ENCODE measurements around the gene RNF2. TPM values are rescaled to one million over a fixed set of nuclear protein-coding genes. Genes with fewer than 3 reads are reported as not detected.
A peak's percentile ranks its signal among the peaks of the same experiment; 100 is the strongest.
"Not testable (repeated sequence)": the region's sequence is repeated elsewhere in the genome, so short reads cannot be mapped to it uniquely, and the experiment has no call there.

RNF2 gene
- 10 to 100 TPM; 31.5 to 49.7 (median 44.3) TPM for polyA plus RNA-seq (ENCODE audit: insufficient read depth in 1 of 5, insufficient read length in 5 of 5, low replicate concordance in 1 of 5)
- long read RNA-seq, donor 1, transcript RNF2-202 (7 exons, 3,606 nt): major isoform, 12 of 25 reads
- long read RNA-seq, donor 1, partial matches to known transcripts: 12 of 25 reads
- long read RNA-seq, donor 1, other reads (novel, unspliced or antisense): 0 of 25 reads
- long read RNA-seq, donor 2, transcript RNF2-202 (7 exons, 3,606 nt): major isoform, 8 of 8 reads
- long read RNA-seq, donor 2, partial matches to known transcripts: 0 of 8 reads
- long read RNA-seq, donor 2, other reads (novel, unspliced or antisense): 0 of 8 reads
- long read RNA-seq, donor 3, transcript RNF2-202 (7 exons, 3,606 nt): major isoform, 5 of 20 reads
- long read RNA-seq, donor 3, partial matches to known transcripts: 15 of 20 reads
- long read RNA-seq, donor 3, other reads (novel, unspliced or antisense): 0 of 20 reads
- long read RNA-seq, donor 4, transcript RNF2-202 (7 exons, 3,606 nt): major isoform, 9 of 28 reads
- long read RNA-seq, donor 4, partial matches to known transcripts: 19 of 28 reads
- long read RNA-seq, donor 4, other reads (novel, unspliced or antisense): 0 of 28 reads
- long read RNA-seq, donor 5, transcript RNF2-202 (7 exons, 3,606 nt): major isoform, 6 of 6 reads
- long read RNA-seq, donor 5, partial matches to known transcripts: 0 of 6 reads
- long read RNA-seq, donor 5, other reads (novel, unspliced or antisense): 0 of 6 reads
- long read RNA-seq, donor 6, transcript RNF2-202 (7 exons, 3,606 nt): major isoform, 13 of 13 reads
- long read RNA-seq, donor 6, partial matches to known transcripts: 0 of 13 reads
- long read RNA-seq, donor 6, other reads (novel, unspliced or antisense): 0 of 13 reads
- long read RNA-seq, donor 7, transcript RNF2-202 (7 exons, 3,606 nt): major isoform, 10 of 10 reads
- long read RNA-seq, donor 7, partial matches to known transcripts: 0 of 10 reads
- long read RNA-seq, donor 7, other reads (novel, unspliced or antisense): 0 of 10 reads
- long read RNA-seq, donor 8, transcript RNF2-202 (7 exons, 3,606 nt): major isoform, 5 of 5 reads
- long read RNA-seq, donor 8, partial matches to known transcripts: 0 of 5 reads
- long read RNA-seq, donor 8, other reads (novel, unspliced or antisense): 0 of 5 reads

DNA sequence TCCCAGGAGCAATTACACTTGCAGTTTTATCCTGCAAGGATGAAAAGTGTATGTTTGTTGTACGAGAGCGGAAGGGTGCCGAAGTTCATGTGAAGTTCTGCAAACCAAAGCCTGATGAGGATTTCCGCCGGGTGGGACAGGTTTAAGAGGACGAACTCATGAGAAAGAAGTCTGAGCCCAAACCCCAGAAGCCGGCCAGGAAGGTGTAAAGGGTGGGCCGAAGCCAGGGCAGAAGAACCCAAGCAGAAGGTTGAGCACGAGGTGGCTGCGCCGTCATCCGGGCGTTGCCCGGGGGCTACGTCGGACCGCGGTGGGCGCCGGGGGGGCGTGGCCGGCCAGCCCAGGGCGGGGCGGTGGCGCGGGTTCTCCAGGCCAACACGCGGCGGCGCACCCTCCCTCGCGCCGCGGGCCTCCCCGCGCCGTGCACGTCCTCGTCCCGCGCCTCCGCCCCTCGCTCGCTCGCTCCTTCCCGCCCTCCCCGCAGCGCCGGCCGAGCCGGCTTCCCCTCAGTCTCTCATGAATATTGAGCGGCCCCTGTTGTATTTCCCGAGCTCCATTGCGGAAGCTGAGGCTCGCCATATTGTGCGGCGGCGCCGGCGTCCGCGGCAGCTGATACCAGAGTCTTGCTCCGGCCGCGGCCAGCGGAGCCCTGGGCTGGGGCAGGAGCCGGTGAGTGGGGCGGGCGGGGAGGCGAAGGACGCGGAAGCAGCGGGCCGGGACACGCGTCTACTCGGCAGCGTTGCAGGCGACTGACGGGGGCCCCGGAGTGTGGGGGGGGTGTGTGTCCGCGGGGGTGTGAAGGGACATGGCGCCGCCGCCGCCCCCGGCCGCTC is at the start of gene RNF2:
Gene RNF2, plus strand, starts transcription at position 578 of the 833 bp plus-strand sequence. CDS start 41,996 bp downstream, outside the sequence.
- DNase-seq: peak; percentile 82 to 83

DNA sequence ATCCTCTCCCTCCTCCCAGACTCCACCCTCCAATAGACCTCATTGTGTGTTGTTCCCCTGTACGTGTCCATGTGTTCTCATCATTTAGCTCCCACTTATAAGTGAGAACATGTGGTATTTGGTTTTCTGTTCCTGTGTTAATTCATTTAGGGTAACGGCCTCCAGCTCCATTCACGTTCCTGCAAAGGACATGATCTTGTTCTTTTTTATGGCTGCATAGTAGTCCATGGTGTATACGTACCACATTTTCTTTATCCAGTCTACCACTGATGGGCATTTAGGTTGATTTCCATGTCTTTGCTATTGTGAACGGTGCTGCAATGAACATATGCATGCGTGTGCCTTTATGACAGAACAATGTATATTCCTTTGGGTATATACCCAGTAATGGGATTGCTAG is 45.4 kb upstream of the RNF2 start:
- not testable (repeated sequence) for DNase-seq

DNA sequence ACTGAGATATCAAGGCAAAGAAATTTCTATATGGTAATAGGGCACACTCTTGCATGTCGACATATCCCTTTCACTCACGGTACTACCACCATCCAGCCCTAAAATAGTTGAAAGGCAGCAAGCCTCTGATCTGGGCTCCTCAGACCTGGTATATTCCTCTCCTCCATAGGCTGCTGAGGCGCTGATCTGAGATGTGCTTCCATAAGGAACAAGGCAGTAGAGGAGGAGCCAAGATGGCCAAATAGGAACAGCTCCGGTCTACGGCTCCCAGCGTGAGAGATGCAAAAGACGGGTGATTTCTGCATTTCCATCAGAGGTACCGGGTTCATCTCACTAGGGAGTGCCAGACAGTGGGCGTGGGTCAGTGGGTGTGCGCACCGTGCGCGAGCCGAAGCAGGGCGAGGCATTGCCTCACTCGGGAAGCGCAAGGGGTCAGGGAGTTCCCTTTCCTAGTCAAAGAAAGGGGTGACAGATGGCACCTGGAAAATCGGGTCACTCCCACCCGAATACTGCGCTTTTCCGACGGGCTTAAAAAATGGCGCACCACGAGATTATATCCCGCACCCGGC is 44.0 kb upstream of the RNF2 start:
- not testable (repeated sequence) for DNase-seq

DNA sequence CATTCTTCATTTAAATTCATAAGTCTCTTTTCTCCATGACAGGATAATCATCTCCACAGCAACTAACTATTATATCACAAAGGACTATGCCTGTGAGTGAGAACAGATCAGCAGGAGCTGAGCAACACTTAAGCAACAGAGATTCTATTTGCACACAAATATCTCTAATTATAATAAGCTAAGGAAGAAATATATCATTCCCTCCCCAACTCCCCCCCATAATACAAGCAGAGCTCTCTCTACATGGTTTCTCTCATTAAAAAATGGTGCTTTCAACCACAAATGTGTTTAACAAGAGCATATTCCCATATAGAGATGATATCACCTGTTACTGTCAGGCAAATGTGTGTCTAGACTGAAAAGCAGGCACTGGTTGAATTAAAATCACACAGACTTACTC is 36.5 kb upstream of the RNF2 start:
- no peak for DNase-seq

DNA sequence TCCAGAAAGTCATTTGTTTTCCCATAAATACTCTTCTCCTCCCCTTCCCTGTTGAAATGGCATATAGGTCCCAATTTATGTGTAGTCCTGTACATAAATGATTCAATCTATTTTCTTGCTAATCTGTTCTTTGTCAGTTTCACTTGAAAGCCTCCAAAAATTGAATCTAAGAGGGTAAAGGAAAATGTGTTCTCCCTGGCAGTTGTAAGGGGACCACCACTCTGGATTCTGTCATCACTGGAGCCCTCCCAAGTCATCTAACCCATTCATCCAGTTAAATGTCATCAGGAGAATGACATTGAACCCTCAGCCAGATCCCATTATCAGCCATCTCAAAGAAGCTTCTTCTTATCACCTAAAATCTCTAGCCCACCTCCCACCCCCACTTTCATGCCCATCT is 35.0 kb upstream of the RNF2 start:
- no peak for DNase-seq

DNA sequence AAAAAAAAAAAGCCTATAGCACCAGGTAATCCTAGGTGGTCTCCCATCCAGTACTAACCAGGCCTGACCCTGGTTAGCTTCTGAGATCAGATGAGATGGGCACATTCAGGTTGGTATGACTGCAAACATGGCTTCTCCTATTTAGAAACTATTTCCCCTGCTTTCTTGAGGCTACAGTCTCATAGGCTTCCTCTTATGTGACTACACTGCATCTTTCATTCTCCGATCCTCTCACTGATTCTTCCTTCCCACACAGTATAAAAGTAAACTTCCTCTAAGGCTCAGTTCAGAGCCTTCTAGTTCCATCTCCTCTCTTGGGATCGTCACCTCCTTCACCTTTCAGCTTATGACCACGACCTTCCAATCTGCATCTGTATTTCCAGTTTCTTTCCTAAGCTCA is 30.4 kb upstream of the RNF2 start:
- DNase-seq: no peak

DNA sequence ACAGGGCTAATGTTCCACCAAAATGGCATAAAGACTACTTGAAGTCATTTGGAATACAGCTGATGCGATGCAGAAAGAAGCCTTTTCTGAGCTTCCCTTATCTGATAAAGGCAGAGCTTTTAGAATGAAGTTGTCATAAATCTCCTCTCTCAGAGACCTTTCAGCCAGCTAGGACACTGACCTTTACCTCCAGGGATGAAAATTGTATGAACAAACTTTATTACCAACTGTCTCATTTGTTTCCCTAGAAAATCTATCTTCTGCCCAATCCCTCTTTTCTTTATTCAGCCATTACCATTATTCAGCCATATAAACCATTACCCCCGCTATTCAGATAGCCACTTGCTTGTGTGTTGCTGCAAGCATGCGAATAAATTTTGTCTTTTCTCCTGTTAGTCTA is 29.7 kb upstream of the RNF2 start:
- no peak for DNase-seq

DNA sequence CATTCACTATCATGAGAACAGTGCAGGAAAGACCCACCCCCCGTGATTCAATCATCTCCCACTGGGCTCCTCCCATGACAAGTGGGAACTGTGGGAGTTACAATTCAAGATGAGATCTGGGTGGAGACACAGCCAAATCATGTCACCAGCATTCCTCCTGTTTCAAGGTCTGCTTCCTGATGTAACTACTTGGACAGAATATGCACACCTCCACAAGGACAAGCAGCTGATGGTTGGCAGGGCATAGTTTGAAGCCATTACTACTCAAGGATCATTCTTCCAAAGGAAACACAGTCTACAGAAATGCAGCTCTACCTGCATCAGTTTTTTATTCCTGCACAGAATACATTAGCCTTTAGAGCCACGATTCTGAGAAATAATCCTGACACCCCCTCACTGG is 28.5 kb upstream of the RNF2 start:
- no peak for DNase-seq

DNA sequence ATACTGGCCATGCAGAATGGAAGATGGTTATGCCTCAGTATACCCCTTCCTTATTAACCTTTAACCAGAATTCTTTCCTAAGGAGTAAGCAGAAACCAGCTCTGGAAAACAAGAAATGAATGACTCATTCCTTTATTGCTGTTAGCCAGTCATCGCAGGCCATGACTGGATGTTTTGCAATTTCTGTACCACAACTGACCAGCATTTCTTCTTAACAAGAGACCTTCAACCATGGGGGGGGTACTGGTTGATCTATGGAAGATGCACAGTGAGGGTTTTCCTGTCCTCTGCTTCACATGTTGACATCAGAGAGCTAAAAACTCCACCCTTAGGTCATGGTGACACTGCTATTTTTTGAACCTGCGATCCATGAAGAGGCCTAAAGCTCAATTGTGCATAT is 28.0 kb upstream of the RNF2 start:
- DNase-seq: no peak

DNA sequence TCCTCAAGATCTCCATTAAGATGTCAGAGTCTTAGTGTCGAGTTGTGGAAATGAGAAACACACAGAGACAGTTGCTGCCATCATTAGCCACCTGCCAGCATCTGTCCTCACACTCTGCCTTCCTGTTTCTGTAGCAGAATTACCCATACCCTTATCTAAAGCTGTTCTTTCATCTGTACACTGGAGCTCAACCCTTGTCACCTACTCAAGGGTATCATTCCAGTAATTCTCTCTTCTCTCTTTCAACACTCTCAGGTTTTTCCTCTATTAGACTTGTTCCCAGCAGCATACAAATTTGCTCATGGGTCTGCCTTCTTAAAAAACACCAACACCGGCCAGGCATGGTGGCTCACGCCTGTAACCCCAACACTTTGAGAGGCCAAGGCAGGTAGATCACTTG is 27.4 kb upstream of the RNF2 start:
- no peak for DNase-seq

DNA sequence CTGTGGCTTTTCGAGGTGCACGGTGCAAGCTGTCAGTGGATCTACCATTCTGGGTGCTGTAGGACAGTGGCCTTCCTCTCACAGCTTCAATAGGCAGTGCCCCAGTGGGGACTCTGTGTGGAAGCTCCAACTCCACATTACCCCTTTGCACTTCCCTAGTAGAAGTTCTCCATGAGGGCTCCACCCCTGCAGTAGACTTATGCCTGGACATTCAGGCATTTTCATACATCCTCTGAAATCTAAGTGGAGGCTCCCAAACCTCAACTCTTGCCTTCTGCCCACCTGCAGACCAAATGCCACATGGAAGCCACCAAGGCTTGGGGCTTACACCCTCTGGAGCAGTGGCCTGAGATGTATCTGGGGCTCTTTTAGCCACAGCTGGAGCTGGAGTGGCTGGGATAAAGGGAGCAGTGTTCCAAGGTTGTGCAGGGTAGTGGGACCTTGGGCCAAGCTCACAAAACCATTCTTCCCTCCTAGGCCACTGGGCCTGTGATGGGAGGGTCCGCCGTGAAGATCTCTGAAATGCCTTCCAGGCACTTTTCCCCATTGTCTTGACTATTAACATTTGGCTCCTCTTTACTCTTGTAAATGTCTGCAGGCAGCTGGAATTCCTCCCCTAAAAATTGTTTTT is 18.0 kb upstream of the RNF2 start:
- no peak for DNase-seq

DNA sequence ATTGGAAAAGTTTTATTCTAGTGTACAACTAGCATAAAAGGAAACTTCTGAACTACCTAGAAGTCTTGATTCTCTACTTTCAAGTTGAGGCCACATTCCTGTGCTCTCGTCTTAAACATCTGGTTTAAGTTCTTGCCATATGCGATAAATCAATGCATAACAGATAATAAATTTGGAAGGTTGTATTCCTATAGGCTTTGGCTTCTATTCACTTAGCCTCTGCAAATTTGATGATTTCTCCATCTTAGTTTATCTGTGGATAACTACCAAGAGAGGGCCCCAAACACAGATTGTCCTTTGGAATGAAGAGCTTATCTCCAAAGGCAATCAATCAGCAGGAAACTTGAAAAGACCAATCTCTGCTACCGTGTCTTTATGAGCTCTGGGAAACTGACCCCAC is 11.7 kb upstream of the RNF2 start:
- DNase-seq: no peak

DNA sequence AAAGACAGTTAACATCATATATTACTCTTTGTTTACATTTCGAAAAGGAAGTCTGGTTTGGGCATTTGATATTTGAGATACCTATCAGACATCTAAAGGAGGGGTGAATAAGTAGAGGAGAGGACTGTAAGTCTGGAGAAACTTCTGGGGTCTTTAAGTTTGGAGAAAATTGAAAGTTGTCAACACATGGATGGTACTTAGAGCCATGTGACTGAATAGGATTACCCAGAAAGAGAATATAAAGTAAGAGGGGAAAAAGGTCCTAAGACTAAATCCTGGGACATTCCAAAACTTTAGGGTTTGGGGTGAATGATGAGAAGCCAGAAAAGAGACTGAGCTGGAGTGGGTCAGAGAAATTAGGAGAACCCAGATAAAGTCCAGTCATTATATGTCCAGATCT is 10.1 kb upstream of the RNF2 start:
- DNase-seq: no peak

DNA sequence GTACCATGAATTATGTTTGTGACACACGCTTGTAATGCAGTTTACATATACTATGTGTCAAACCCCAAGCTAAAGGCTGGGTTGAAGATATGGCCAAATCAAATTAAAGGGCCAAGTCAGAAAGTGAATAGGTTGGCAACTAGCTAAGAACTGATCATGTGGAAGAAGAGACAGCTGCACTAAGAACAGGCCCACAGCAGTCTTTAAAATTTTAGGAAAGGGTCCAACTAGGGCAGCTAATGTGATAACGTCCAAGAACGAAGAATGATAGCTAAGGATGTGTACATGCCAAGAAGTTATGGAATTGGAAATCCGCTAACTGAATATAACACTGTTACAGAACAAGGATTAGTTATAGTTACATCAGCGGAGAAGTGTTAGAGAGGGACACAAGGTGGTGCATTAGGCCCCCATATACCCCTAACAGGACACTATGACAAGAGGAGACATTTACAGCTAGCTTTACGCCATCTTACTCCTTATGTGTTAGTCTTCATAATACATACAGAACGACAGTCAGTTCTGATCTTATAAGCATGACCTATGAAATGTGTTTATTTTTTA is 6.5 kb upstream of the RNF2 start:
- DNase-seq: peak in 1 of 2 donors; percentile 9

DNA sequence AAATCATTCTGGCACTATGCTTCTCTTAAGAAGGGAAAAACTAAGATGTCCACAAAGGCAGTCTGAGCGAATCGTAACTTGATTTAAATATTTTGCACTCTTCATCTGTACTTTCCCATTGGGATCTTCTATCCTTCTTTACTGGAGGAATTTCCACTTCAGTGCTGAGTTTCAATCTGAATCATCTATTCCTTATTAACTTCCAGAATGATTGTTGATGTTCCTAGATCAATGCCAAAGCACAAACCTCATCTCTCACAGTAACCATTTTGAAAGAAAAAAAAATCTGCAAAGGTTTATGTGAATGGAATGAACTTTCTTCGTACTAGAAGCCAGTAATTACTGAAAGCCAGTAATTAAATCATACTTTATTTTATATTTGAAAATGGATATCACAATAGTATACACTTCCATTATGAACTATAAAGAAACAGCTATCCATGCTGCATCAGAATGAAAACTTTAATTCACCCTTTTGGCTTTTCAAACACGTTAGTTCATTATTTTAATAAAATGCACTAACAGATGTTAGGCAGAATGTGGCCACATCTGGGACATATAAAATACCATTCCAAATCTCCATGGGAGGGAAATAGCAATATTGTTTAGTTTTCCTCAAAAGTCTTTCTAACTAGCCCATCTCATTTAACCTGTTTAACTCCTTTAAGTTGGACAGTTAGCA is 5.5 kb upstream of the RNF2 start:
- DNase-seq: no peak

DNA sequence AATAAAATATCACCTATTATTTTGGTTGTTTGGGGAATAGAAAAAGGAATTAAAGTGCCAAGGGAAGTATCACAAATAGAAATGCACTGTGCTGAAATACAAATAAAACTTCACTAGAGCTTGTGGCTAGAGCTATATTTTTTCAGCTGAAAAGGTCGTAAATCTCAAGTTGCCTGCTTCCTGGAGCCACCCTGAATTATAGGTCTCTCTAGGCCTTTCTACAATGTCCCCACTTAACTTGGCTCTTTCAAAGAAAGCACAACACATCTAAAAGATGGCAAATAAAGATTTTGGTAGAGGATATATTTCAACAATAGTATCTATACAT is 5.0 kb upstream of the RNF2 start:
- DNase-seq: no peak

DNA sequence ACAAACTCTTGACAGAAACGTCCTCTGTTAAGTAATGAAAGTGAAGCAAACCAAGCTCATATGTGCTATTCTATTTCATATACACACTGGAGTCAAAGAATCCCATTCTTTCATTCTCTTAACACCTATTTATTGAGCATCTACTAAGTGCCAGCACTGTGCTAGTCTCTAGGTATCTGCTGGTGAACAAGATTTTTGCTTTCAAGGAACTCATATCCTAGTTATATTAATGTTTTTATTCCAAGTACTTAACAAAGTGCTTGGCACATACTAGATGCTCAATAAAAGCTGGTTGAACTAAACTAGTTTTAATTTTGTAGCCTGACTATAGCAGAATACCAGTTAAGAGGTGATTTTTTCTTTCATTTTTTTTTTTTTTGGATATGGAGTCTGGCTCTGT is 3.6 kb upstream of the RNF2 start:
- no peak for DNase-seq

DNA sequence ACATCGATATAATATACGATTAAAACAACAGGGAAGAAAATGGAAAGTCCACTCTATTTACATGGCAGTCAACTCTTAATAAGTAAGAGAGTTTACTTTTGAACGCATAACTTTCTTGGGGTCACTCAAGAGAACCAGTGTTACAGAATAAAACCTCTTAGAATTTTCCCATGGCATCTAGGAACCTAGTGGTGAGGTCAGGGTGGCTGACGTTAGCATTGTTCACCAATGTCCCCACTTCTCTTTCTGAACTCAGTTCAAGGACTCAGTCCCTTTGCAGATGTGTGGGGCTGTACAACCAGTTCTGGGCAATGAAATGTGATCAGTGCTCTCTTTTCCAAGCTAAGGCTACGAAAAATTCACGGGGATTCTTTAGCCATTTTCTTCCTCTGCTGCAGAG is 2.6 kb upstream of the RNF2 start:
- no peak for DNase-seq

DNA sequence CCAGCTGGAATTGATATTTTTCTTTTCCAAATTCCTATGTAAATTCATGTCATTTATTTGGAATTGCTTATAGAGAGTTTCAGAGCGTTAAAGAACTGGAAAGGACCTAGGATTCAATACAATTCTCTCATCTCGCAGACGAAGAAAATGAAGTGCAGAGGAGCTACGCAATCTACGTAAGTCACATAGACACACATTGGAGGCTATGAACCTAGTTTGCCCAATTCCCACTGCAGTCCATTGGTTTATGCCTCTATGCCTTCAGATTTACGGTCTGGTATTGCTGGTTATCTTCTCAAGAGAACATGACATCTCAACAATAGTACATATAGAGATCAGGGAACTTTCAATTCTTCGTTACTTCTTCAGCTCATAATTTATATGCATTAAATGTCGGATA is 971 bp upstream of the RNF2 start:
- DNase-seq: no peak

Data from right lung (tissue), 10 donors.